Gastrocnemius medialis (tissue), 4 donors: Measurements from ENCODE around the gene KCNK15. TPM values are rescaled to one million over a fixed set of nuclear protein-coding genes. Genes with fewer than 3 reads are reported as not detected.

Source experiments
- ATAC-seq, 2 donors: fragments of 150-250 bp; one replicate each; pipeline ENCODE4 v1.9.1; 2016
- DNase-seq, 2 donors: peaks; one replicate each; pipeline ENCODE4 v3.0.0-alpha.2; 2019
- H3K27ac ChIP-seq, 4 donors: fragments of 200-600 bp; sonication (generic); 1 replicate in 1 of 4; 2 replicates in 3 of 4; pipeline ENCODE4 v1.5.1; 2016 to 2018; ENCODE audit warnings: mild to moderate bottlenecking in 2 of 4, moderate library complexity in 1 of 4
- H3K27me3 ChIP-seq, 3 donors: fragments of 200-600 bp; sonication (generic) in 2 of 3; 1 replicate in 1 of 3; 2 replicates in 2 of 3; pipeline versions ENCODE4 v1.5.1 to v1.6.0; 2016 to 2019; ENCODE audit warnings: mild to moderate bottlenecking in 1 of 3, moderate library complexity in 1 of 3
- H3K36me3 ChIP-seq, 2 donors: fragments of 200-600 bp; sonication (generic) in 1 of 2; one replicate each; pipeline ENCODE4 v1.5.1; 2017 to 2018
- H3K4me1 ChIP-seq, 2 donors: fragments of 200-600 bp; sonication (generic) in 1 of 2; one replicate each; pipeline ENCODE4 v1.5.1; 2016 to 2017; ENCODE audit warnings: mild to moderate bottlenecking in 2 of 2
- H3K4me3 ChIP-seq, 4 donors: fragments of 200-600 bp; sonication (generic) in 3 of 4; 1 replicate in 1 of 4; 2 replicates in 3 of 4; pipeline ENCODE4 v1.5.1; 2016 to 2019; ENCODE audit warnings: mild to moderate bottlenecking in 2 of 4
- H3K9me3 ChIP-seq, 3 donors: fragments of 200-600 bp; sonication (generic) in 2 of 3; 1 replicate in 1 of 3; 2 replicates in 2 of 3; pipeline ENCODE4 v1.5.1; 2016 to 2019
- POLR2A ChIP-seq, 2 donors: fragments of 450-650 bp; IDR thresholded peaks; one replicate each; pipeline ENCODE4 v1.6.1; 2017; ENCODE audit warnings: antibody characterized with exemption in 2 of 2, mild to moderate bottlenecking in 2 of 2, moderate library complexity in 2 of 2
- in situ Hi-C, 4 donors: fragments of 200-750 bp; cut with MboI; loops; one replicate each; pipeline versions ENCODE4 v1.15.0 to v1.8.0; 2017; ENCODE audit warnings: low sequenced_read_pairs in 4 of 4
- intact Hi-C: fragments of 100-400 bp; cut with DNase I; formaldehyde crosslinking; loops from one replicate; pipeline ENCODE4 v1.15.1; 2023; ENCODE audit warnings: low total_unique reads
- total RNA-seq, 4 donors: library from RNA; depleted of rRNA; stranded (reverse); fragments of >200 nt; gene quantifications; one replicate each; pipeline versions ENCODE4 v1.1.0 to v1.2.3, GENCODE V29; 2016
- TF ChIP-seq, protein P1 (sequence below), 5 experiments: fragments of 450-650 bp in 3 of 5; fragments of 200-600 bp in 2 of 5; sonication (generic) in 2 of 5; IDR thresholded peaks in 4 of 5; conservative IDR thresholded peaks in 1 of 5; 1 replicate in 4 of 5; 2 replicates in 1 of 5; pipeline ENCODE4 v1.5.1; 2016 to 2019; ENCODE audit warnings: antibody characterized with exemption in 5 of 5, mild to moderate bottlenecking in 3 of 5, moderate library complexity in 3 of 5

The KCNK15 gene
- total RNA-seq, 4 donors from 2014 or later: 0.20 TPM; not detected in 3

DNA sequence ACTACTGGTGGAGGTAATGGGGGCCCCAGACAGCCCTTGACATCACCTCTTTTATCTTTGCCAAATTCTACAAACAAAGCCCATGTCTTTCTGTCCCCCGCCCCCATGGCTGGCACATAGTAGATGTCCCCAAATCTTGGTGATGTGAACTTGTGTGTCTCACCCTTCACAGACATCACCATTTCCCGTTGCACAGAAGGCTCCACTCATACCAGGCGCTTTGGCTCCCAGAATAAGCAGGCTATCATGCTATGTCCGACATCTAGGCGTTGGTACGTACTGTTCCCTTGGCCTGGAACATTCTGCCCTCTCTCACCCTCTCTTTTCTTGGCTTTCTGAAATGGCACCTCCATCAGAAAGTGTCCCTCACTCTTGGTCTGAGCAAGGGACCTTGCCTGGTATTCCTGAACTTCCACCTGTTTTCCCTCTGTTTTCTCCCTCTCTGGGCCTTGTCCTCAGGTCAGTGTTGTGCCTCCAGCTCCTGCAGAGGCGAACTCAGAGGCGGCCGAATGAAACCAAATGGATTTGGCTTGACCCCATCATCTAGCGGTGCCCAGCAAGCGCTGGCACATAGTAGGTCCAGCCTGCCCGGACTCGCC, 31.5 kb upstream of the KCNK15 start:
- peak overlapping the region; percentile 83 to 94 (median 88) for H3K27ac ChIP-seq
- intact Hi-C loops: loop anchor here (1.0 kb wide), 1 partner anchor 21 kb away; no protein-coding TSS in a partner anchor
- H3K27me3 ChIP-seq: no peaks in the 10 kb centered on the region
- H3K36me3 ChIP-seq: no peaks in the 10 kb centered on the region
- ATAC-seq (peak; percentile 89 to 92), DNase-seq (peak; percentile 65 to 83)
- in situ Hi-C loops: no loop called here
- H3K4me1 ChIP-seq: peaks cover 20 to 29% of the 10 kb centered on the region in 2 donors
- H3K4me3 ChIP-seq: peak overlapping the region; percentile 0 to 31 (median 16)
- no peaks in the 10 kb centered on the region for H3K9me3 ChIP-seq
- TF ChIP-seq, protein P1, sequence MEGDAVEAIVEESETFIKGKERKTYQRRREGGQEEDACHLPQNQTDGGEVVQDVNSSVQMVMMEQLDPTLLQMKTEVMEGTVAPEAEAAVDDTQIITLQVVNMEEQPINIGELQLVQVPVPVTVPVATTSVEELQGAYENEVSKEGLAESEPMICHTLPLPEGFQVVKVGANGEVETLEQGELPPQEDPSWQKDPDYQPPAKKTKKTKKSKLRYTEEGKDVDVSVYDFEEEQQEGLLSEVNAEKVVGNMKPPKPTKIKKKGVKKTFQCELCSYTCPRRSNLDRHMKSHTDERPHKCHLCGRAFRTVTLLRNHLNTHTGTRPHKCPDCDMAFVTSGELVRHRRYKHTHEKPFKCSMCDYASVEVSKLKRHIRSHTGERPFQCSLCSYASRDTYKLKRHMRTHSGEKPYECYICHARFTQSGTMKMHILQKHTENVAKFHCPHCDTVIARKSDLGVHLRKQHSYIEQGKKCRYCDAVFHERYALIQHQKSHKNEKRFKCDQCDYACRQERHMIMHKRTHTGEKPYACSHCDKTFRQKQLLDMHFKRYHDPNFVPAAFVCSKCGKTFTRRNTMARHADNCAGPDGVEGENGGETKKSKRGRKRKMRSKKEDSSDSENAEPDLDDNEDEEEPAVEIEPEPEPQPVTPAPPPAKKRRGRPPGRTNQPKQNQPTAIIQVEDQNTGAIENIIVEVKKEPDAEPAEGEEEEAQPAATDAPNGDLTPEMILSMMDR (IDR thresholded peaks at IDR 0.05 in 4 of 5, conservative IDR thresholded peaks at IDR 0.05 in 1 of 5): no peak
- TF ChIP-seq POLR2A (IDR thresholded peaks at IDR 0.05): no peak

DNA sequence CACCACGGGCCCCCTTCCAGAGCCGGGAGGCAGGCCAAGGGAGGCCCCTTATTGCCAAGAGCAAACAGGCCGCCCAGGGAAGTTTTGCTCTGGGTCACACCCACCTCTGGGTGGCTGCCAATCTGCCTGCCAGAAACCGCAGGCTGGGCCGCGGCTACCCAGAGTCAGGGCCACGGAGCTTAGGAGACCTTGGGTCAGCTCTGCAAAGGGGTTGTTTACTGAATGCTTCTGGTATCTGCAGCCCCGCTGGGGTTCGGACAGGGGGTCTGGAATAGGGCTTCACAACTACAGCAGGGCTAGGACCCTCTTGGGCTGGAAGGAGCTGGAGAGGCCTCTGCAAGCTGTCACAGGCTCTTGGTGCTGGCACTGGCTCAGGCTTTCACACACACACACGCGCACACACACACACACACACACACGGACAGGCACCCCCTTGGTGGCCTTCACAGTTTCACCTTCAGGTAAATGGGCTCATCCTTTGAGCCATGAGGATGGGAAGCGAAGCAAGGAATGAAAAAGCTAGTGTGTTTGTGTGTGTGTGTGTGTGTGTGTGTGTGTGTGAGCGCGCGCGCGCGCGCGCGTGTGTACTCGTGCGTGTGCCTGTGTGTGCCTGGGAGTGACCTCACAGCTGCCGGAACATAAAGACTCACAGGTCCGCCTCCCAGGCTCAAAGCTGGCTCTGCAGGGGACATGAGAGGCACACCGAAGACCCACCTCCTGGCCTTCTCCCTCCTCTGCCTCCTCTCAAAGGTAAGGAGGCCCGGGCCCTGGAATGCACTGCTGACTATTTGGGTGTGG, 30.8 kb upstream of the KCNK15 start, which contains the start of gene CCN5:
TSS of gene CCN5 (plus strand) at position 669 of the 798 bp plus-strand sequence. CDS start at position 691, 22 bp downstream.
- intact Hi-C loops: loop anchor here (1.0 kb wide), 1 partner anchor 22 kb away; no protein-coding TSS in a partner anchor
- H3K4me1 ChIP-seq: peaks cover 20 to 29% of the 10 kb centered on the region in 2 donors

DNA sequence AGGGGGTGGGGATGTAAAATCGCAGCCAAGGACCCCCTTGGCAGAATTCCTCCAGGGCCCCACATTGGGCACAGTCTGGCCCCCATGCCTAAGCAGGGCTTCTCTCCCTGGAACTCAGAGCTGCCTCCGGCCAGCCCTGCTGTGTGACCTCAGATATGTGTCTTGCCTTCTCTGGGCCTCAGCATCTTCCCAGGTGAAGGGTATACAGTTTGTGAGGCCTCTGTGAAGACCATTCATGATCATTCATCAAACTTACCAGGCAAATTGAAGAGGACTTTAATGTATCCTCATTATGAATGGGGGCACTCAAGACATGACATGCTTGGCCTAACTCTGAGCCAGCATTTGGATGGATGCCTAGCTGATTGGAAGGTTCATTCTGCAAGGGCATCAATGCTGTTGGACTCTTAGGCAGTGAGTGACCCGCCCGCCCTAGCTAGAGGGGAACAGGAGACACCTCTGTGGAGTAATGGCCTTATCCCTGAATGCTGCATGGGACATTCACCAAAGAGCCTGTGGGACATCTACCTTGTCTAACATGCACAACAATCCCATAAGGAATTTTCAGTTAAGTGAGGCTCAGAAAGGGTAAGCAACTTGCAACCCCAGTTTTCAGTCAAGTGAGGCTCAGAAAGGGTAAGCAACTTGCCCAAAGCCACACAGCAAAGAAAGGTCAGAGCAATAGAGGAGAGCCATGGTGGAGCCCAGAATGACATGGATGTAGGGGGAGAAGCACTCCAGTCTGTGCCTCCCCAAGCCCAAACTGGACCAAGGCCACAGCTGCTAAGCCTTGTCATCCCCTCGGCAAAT, 30.0 kb upstream of the KCNK15 start:
- no peaks in the 10 kb centered on the region for H3K9me3 ChIP-seq
- no peak for ATAC-seq
- peak overlapping the region; percentile 65 to 94 (median 88) for H3K27ac ChIP-seq
- TF ChIP-seq, protein P1 (IDR thresholded peaks at IDR 0.05 in 4 of 5, conservative IDR thresholded peaks at IDR 0.05 in 1 of 5): no peak
- TF ChIP-seq POLR2A (IDR thresholded peaks at IDR 0.05): no peak
- peaks cover 20 to 29% of the 10 kb centered on the region in 2 donors for H3K4me1 ChIP-seq
- intact Hi-C loops: no loop called here
- no peaks in the 10 kb centered on the region for H3K27me3 ChIP-seq
- in situ Hi-C loops: no loop called here
- H3K4me3 ChIP-seq: peak overlapping the region; percentile 0 to 31 (median 24)
- DNase-seq: no peak
- H3K36me3 ChIP-seq: no peaks in the 10 kb centered on the region

More for the DNA sequence above, 30.8 kb upstream of the KCNK15 start, which contains the start of gene CCN5:
- H3K27me3 ChIP-seq: no peaks in the 10 kb centered on the region
- TF ChIP-seq, protein P1 (IDR thresholded peaks at IDR 0.05 in 4 of 5, conservative IDR thresholded peaks at IDR 0.05 in 1 of 5): no peak
- TF ChIP-seq POLR2A (IDR thresholded peaks at IDR 0.05): no peak
- ATAC-seq: peak; percentile 87 to 88
- H3K9me3 ChIP-seq: no peaks in the 10 kb centered on the region
- H3K36me3 ChIP-seq: no peaks in the 10 kb centered on the region
- peak within 1 kb of the TSS; percentile 83 to 94 (median 88) for H3K27ac ChIP-seq
- peak within 1 kb of the TSS; percentile 0 to 31 (median 24) for H3K4me3 ChIP-seq
- DNase-seq: peak; percentile 73 to 88
- in situ Hi-C loops: no loop called here

DNA sequence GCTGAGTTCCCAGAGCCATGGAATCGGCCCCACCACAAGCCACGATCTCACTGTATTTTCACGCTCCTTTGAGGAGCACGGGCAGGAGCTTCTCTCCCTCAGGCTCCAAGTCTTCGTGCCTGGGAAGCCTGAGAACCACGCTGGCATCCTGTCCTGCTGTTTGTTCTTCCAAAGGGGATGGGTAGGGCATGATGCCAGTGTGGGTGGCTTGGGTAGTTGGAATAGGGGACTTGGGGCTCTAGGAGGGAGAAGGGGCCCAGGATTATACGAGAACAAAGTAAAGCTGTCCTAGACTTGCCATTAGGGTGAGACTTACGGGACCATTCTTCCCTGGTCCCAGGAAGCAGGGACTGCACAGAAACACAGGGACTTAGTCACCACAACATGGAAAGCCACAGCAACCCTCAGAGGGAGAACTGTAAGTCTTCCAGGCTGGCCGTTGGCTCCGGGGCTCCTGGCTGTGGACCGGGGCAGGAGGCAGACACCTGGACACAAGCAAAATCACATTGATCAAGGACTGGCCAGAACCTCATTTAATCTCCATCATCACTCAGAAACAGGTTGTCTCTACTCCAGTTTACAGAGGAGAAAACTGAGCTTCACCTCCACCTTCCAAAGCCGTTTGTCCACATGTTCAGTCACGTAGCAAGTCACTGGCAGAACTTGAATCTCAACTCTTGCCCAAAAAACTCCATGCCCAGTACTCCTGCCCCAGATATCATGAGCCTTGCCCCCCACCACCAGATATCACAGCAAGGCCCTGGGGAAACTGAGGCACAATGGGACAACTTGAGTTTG, 29.2 kb upstream of the KCNK15 start:
- Histone ChIP-seq H3K27me3 (no peaks in the 10 kb centered on the region), H3K9me3 (no peaks in the 10 kb centered on the region), H3K4me1 (peaks cover 20 to 29% of the 10 kb centered on the region in 2 donors), H3K36me3 (no peaks in the 10 kb centered on the region), H3K4me3 (peak overlapping the region in 3 of 4 donors; percentile 22 to 31 (median 27)), H3K27ac (peak overlapping the region; percentile 65 to 94 (median 88))
- TF ChIP-seq, protein P1 (IDR thresholded peaks at IDR 0.05 in 4 of 5, conservative IDR thresholded peaks at IDR 0.05 in 1 of 5): no peak
- in situ Hi-C loops: no loop called here
- ATAC-seq: no peak
- peak in 1 of 2 donors; percentile 45 for DNase-seq
- intact Hi-C loops: no loop called here
